ENCODE data around the gene FAM184A.

GRCh38 chr6:119076173-119076572 lies 2.3 kb downstream of the FAM184A start:
- no peak for TF ChIP-seq EHMT2 (IDR thresholded peaks at IDR 0.05; ENCODE audit: low read depth)
- no peak for TF ChIP-seq CTCF (IDR thresholded peaks at IDR 0.05)
- no peak for TF ChIP-seq JUN (IDR thresholded peaks at IDR 0.05)

Data from A549 (cell line).